Measurements from ENCODE around the gene EFHC1.

The EFHC1 gene

GRCh38 chr6:52503323-52503747 is 83.2 kb downstream of the EFHC1 start:
- peak; percentile 20; the same call in 1 of the 2 replicates for TF ChIP-seq ZFX (IDR thresholded peaks at IDR 0.05)
- no peak for TF ChIP-seq CTCF (conservative IDR thresholded peaks at IDR 0.05)
- H3K27ac ChIP-seq, result peak overlapping the region; percentile 68

- peak overlapping the region; percentile 68 for H3K27ac ChIP-seq
- TF ChIP-seq CTCF (conservative IDR thresholded peaks at IDR 0.05), result no peak
- no peak for TF ChIP-seq ZFX (IDR thresholded peaks at IDR 0.05)
Measured at GRCh38 chr6:52503851-52504781, 84.0 kb downstream of the EFHC1 start.

GRCh38 chr6:52504782-52505136 is 84.6 kb downstream of the EFHC1 start:
- peak overlapping the region; percentile 68 for H3K27ac ChIP-seq
- no peak for TF ChIP-seq CTCF (conservative IDR thresholded peaks at IDR 0.05)
- TF ChIP-seq ZFX (IDR thresholded peaks at IDR 0.05), result no peak

- H3K27ac ChIP-seq, result no peak overlapping the region; the same call in 1 of the 2 replicates
- no peak for TF ChIP-seq ZFX (IDR thresholded peaks at IDR 0.05)
- no peak for TF ChIP-seq CTCF (conservative IDR thresholded peaks at IDR 0.05)
Measured at GRCh38 chr6:52505726-52506409, 85.7 kb downstream of the EFHC1 start.

- TF ChIP-seq ZFX (IDR thresholded peaks at IDR 0.05) (no peak), CTCF (conservative IDR thresholded peaks at IDR 0.05) (no peak)
- no peak overlapping the region for H3K27ac ChIP-seq
Measured at GRCh38 chr6:52506476-52506875, 86.3 kb downstream of the EFHC1 start.

GRCh38 chr6:52507557-52508260 is 87.6 kb downstream of the EFHC1 start:
- no peak overlapping the region for H3K27ac ChIP-seq
- TF ChIP-seq CTCF (conservative IDR thresholded peaks at IDR 0.05), result no peak
- no peak for TF ChIP-seq ZFX (IDR thresholded peaks at IDR 0.05)
